SK-N-SH (cell line): ENCODE results near the gene CTBP2. TPM values are rescaled to one million over a fixed set of nuclear protein-coding genes. Genes with fewer than 3 reads are reported as not detected.
A peak's percentile ranks its signal among the peaks of the same experiment; 100 is the strongest.

Source experiments
- CTCF ChIA-PET: fragments of 300-600, 350-600 bp; formaldehyde crosslinking; extraction: SDS; loops from one replicate; lab custom pipeline; 2021; lab: Yijun Ruan, JAX
- POLR2A ChIA-PET: fragments of 350-600 bp; sonication (Branson Sonifier 250); formaldehyde crosslinking; extraction: SDS; loops from one replicate; lab custom pipeline; 2020; ENCODE audit warnings: antibody characterized with exemption, inconsistent platforms; lab: Yijun Ruan, JAX
- DNase-seq: peaks from one replicate; pipeline ENCODE4 v3.0.0; 2012
- H2AFZ ChIP-seq: fragments of 200-600 bp; sonication (generic); 2 replicates; pipeline ENCODE4 v1.8.1; 2016; ENCODE audit warnings: antibody characterized with exemption, mild to moderate bottlenecking, low read depth
- H3F3A ChIP-seq: fragments of 200-600 bp; sonication (generic); replicated peaks from 2 replicates; pipeline ENCODE3; 2016; ENCODE audit warnings: antibody characterized with exemption, mild to moderate bottlenecking; ENCODE audit not compliant: insufficient read depth
- H3K27ac ChIP-seq, 2 experiments: fragments of 200-500 bp in 1 of 2; fragments of 200-600 bp in 1 of 2; sonication (Bioruptor generic) in 1 of 2; sonication (generic), shearing (Covaris generic) in 1 of 2; 2 replicates each; pipeline versions ENCODE4 v1.5.1 to v1.6.1; 2014 to 2016; ENCODE audit warnings: low read depth in 2 of 2, inconsistent platforms in 1 of 2, low read length in 1 of 2, mild to moderate bottlenecking in 1 of 2, mixed read lengths in 1 of 2
- H3K27me3 ChIP-seq: fragments of 200-600 bp; sonication (generic), shearing (Covaris generic); 2 replicates; pipeline ENCODE4 v1.6.1; 2016; ENCODE audit warnings: mixed run types; ENCODE audit not compliant: insufficient read depth
- H3K36me3 ChIP-seq, 2 experiments: fragments of 200-500 bp in 1 of 2; fragments of 200-600 bp in 1 of 2; sonication (Bioruptor generic) in 1 of 2; sonication (generic) in 1 of 2; replicated peaks in 1 of 2; 2 replicates each; pipeline versions ENCODE3 to v1.5.1; 2014 to 2016; ENCODE audit warnings: low read length in 1 of 2, mild to moderate bottlenecking in 1 of 2; ENCODE audit not compliant: insufficient read depth in 2 of 2, control insufficient read depth in 1 of 2
- H3K4me1 ChIP-seq, 2 experiments: fragments of 200-500 bp in 1 of 2; fragments of 200-600 bp in 1 of 2; sonication (Bioruptor generic) in 1 of 2; sonication (generic), shearing (Covaris generic) in 1 of 2; 2 replicates each; pipeline versions ENCODE4 v1.5.1 to v1.6.1; 2014 to 2016; ENCODE audit warnings: low read depth in 1 of 2, low read length in 1 of 2, mixed run types in 1 of 2; ENCODE audit not compliant: insufficient read depth in 2 of 2, control insufficient read depth in 1 of 2
- H3K4me2 ChIP-seq: fragments of 200-600 bp; sonication (generic), shearing (Covaris generic); 2 replicates; pipeline ENCODE4 v1.6.1; 2017; ENCODE audit warnings: mixed run types
- H3K4me3 ChIP-seq, 2 experiments: fragments of 200-500 bp in 1 of 2; fragments of 200-600 bp in 1 of 2; sonication (Bioruptor generic) in 1 of 2; sonication (generic), shearing (Covaris generic) in 1 of 2; 2 replicates each; pipeline versions ENCODE4 v1.5.1 to v1.8.1; 2014 to 2016; ENCODE audit warnings: low read depth in 2 of 2, inconsistent platforms in 1 of 2, low read length in 1 of 2, mild to moderate bottlenecking in 1 of 2, mixed read lengths in 1 of 2, moderate library complexity in 1 of 2
- H3K79me2 ChIP-seq: fragments of 200-600 bp; sonication (generic); 2 replicates; pipeline ENCODE4 v1.8.1; 2017; ENCODE audit warnings: mild to moderate bottlenecking; ENCODE audit not compliant: insufficient read depth
- H3K9ac ChIP-seq: fragments of 200-600 bp; sonication (generic); 2 replicates; pipeline ENCODE4 v1.6.1; 2017; ENCODE audit warnings: mixed run types
- H3K9me2 ChIP-seq: fragments of 200-600 bp; sonication (generic); 2 replicates; pipeline ENCODE4 v1.6.1; 2017; ENCODE audit warnings: mixed run types
- H3K9me3 ChIP-seq: fragments of 200-600 bp; sonication (generic); 2 replicates; pipeline ENCODE4 v1.6.1; 2017; ENCODE audit warnings: mixed run types, mild to moderate bottlenecking, moderate library complexity
- H4K20me1 ChIP-seq: fragments of 200-600 bp; sonication (generic); 2 replicates; pipeline ENCODE4 v1.6.1; 2017; ENCODE audit warnings: mild to moderate bottlenecking, mixed run types; ENCODE audit not compliant: insufficient read depth
- CHD2 ChIP-seq: fragments of 150-350 bp; IDR thresholded peaks from 2 replicates; pipeline ENCODE4 v1.6.1; 2018; ENCODE audit warnings: low read length; ENCODE audit not compliant: partially characterized antibody
- CTCF ChIP-seq: fragments of 200-600 bp; sonication (generic); IDR thresholded peaks from 2 replicates; pipeline ENCODE4 v1.6.1; 2017; ENCODE audit warnings: antibody characterized with exemption, mild to moderate bottlenecking, moderate library complexity
- ELF1 ChIP-seq: IDR thresholded peaks from 2 replicates; pipeline ENCODE4 v1.4.0; 2012
- FOSL2 ChIP-seq: IDR thresholded peaks from 2 replicates; pipeline ENCODE4 v1.4.0; 2012; ENCODE audit warnings: low read depth, mild to moderate bottlenecking, moderate library complexity, borderline replicate concordance
- GATA2 ChIP-seq: sonication (generic); formaldehyde crosslinking; IDR thresholded peaks from 2 replicates; pipeline ENCODE4 v1.5.0; 2020; ENCODE audit warnings: mild to moderate bottlenecking, missing genetic modification reagents
- IRF3 ChIP-seq: fragments of 150-350 bp; IDR thresholded peaks from 2 replicates; pipeline ENCODE4 v1.6.1; 2016; ENCODE audit warnings: mild to moderate bottlenecking, low read depth, low read length
- JUND ChIP-seq: IDR thresholded peaks from 2 replicates; pipeline ENCODE4 v1.4.0; 2012
- MAX ChIP-seq: IDR thresholded peaks from 2 replicates; pipeline ENCODE4 v1.4.0; 2012; ENCODE audit warnings: low read depth
- MXI1 ChIP-seq: IDR thresholded peaks from 2 replicates; pipeline ENCODE4 v1.6.1; 2012; ENCODE audit warnings: mild to moderate bottlenecking, low read depth, low read length, improper control_type of control experiment
- NRF1 ChIP-seq: IDR thresholded peaks from 2 replicates; pipeline ENCODE4 v1.6.1; 2012; ENCODE audit warnings: low read depth, mild to moderate bottlenecking, low read length
- PBX3 ChIP-seq: IDR thresholded peaks from 2 replicates; pipeline ENCODE4; 2012
- RFX5 ChIP-seq: IDR thresholded peaks from 2 replicates; pipeline ENCODE4 v1.6.1; 2012; ENCODE audit warnings: mild to moderate bottlenecking, improper control_type of control experiment, low read length
- SIN3A ChIP-seq: IDR thresholded peaks from 2 replicates; pipeline ENCODE4 v1.6.1; 2012; ENCODE audit warnings: low read depth, mild to moderate bottlenecking, low read length, moderate library complexity, borderline replicate concordance
- TAF1 ChIP-seq: IDR thresholded peaks from 2 replicates; pipeline ENCODE4 v1.6.1; 2012; ENCODE audit warnings: low read depth, mild to moderate bottlenecking, low read length, moderate library complexity, borderline replicate concordance
- TCF12 ChIP-seq: IDR thresholded peaks from 2 replicates; pipeline ENCODE4 v1.4.0; 2012
- USF1 ChIP-seq: IDR thresholded peaks from 2 replicates; pipeline ENCODE4 v1.4.0; 2012; ENCODE audit warnings: low read depth, borderline replicate concordance
- ZBTB33 ChIP-seq: IDR thresholded peaks from 2 replicates; pipeline ENCODE4 v1.4.0; 2012; ENCODE audit warnings: low read depth, borderline replicate concordance
- WGBS: methylation state at CpG from one replicate; pipeline ENCODE4 v1.1.6; 2017; ENCODE audit warnings: low lambda C conversion rate; 5-methylcytosine and 5-hydroxymethylcytosine counted together
- polyA plus RNA-seq, 3 experiments: library from polyadenylated mRNA; depleted of rRNA; stranded (reverse); fragments of >200 nt; gene quantifications; 2 replicates each; pipeline ENCODE4 v1.2.3, GENCODE V29; 2012

Gene CTBP2
- polyA plus RNA-seq, 1 of the 3 experiments (the other 2 are of a cell fraction) = 69.7 TPM

- Histone ChIP-seq H2AFZ (no peak overlapping the region), H3K9me3 (no peaks in the 10 kb centered on the region), H3K79me2 (peaks cover 97% of the 10 kb centered on the region), H3K9ac (no peak overlapping the region), H3K4me3 (no peak overlapping the region), H3K36me3 (peaks cover 13 to 43% of the 10 kb centered on the region in 2 experiments), H3F3A (no peaks in the 10 kb centered on the region), H3K9me2 (no peaks in the 10 kb centered on the region), H4K20me1 (peaks cover 100% of the 10 kb centered on the region), H3K27ac (peak overlapping the region in 1 of 2 experiments; percentile 29; a peak in 1 of 4 replicates), H3K27me3 (no peaks in the 10 kb centered on the region), H3K4me1 (peaks cover 0 to 22% of the 10 kb centered on the region in 2 experiments; a peak in 1 of 4 replicates), H3K4me2 (no peak overlapping the region)
- TF ChIP-seq FOSL2 (no peak), USF1 (no peak), ZBTB33 (no peak), JUND (no peak), ELF1 (no peak)
- DNase-seq = no peak
- 87% methylated on average over 25 of the region's 25 CpGs for WGBS
- ChIA-PET CTCF (no interaction called here), POLR2A (no interaction called here)
Measured at GRCh38 chr10:125137601-125138438, 22.5 kb downstream of the CTBP2 start.

GRCh38 chr10:125136087-125136486 lies 24.3 kb downstream of the CTBP2 start:
- Histone ChIP-seq H3K27me3 (no peaks in the 10 kb centered on the region), H3F3A (no peaks in the 10 kb centered on the region), H3K9me3 (no peaks in the 10 kb centered on the region), H3K36me3 (peaks cover 26 to 50% of the 10 kb centered on the region in 2 experiments), H3K4me1 (peaks cover 0 to 11% of the 10 kb centered on the region in 2 experiments; a peak in 1 of 4 replicates), H3K9me2 (no peaks in the 10 kb centered on the region), H3K79me2 (peaks cover 97% of the 10 kb centered on the region), H3K27ac (no peak overlapping the region; a peak in 1 of 4 replicates), H4K20me1 (peaks cover 100% of the 10 kb centered on the region), H2AFZ (no peak overlapping the region), H3K9ac (no peak overlapping the region), H3K4me2 (no peak overlapping the region), H3K4me3 (no peak overlapping the region)
- no peak for DNase-seq
- CTCF ChIA-PET = no interaction called here
- POLR2A ChIA-PET = no interaction called here
- 100% methylated on average over 2 of the region's 4 CpGs for WGBS
- no peak for TF ChIP-seq TCF12
- no peak for TF ChIP-seq CHD2
- no peak for TF ChIP-seq FOSL2
- TF ChIP-seq PBX3 = no peak
- no peak for TF ChIP-seq TAF1
- TF ChIP-seq MXI1 = no peak
- no peak for TF ChIP-seq GATA2 (CRISPR knock-in tag)
- TF ChIP-seq ZBTB33 = no peak
- TF ChIP-seq MAX = no peak
- TF ChIP-seq NRF1 = no peak
- no peak for TF ChIP-seq IRF3
- no peak for TF ChIP-seq CTCF
- no peak for TF ChIP-seq SIN3A
- TF ChIP-seq RFX5 = no peak
